IMR-90 (cell line): ENCODE data around the gene ZNF17. TPM values are rescaled to one million over a fixed set of nuclear protein-coding genes. Genes with fewer than 3 reads are reported as not detected.

Source experiments
- ATAC-seq: fragments of 200-7000 bp; cut with Tn5 transposase; 2 replicates; pipeline ENCODE4 v1.9.1; 2020; ENCODE audit warnings: low read depth, mild to moderate bottlenecking, moderate library complexity
- BruUV-seq: library from RNA; stranded (reverse); fragments of 400-500 nt; replicated peaks from 2 replicates; lab custom pipeline; 2021; lab: Mats Ljungman, UMichigan
- CTCF ChIA-PET: fragments of 300-600 bp; formaldehyde crosslinking; extraction: SDS; loops from one replicate; lab custom pipeline; 2021; ENCODE audit warnings: antibody characterized with exemption; lab: Yijun Ruan, JAX
- POLR2A ChIA-PET: fragments of 300-600 bp; sonication (Branson Sonifier 250); formaldehyde crosslinking; loops from one replicate; lab custom pipeline; 2022; ENCODE audit warnings: antibody characterized with exemption; ENCODE audit not compliant: unreplicated experiment; lab: Charles Lee
- DNase-seq: peaks from one replicate; pipeline ENCODE4 v3.0.0; 2013
- H2AFZ ChIP-seq: replicated peaks from 2 replicates; pipeline ENCODE3; 2013; ENCODE audit warnings: low read length, mild to moderate bottlenecking; ENCODE audit not compliant: poor library complexity
- H2AK5ac ChIP-seq: 2 replicates; pipeline ENCODE4 v1.6.1; 2013; ENCODE audit warnings: low read depth, low read length, inconsistent platforms
- H2AK9ac ChIP-seq: replicated peaks from 2 replicates; pipeline ENCODE3; 2013; ENCODE audit warnings: mild to moderate bottlenecking, low read depth, low read length, moderate library complexity; ENCODE audit not compliant: poor library complexity
- H2BK120ac ChIP-seq: 2 replicates; pipeline ENCODE4 v1.6.1; 2013; ENCODE audit warnings: low read depth, low read length, inconsistent platforms
- H2BK15ac ChIP-seq: 3 replicates; pipeline ENCODE4 v1.6.1; 2013; ENCODE audit warnings: low read depth, low read length, inconsistent platforms
- H2BK20ac ChIP-seq: 2 replicates; pipeline ENCODE4 v1.6.1; 2013; ENCODE audit warnings: low read depth, mild to moderate bottlenecking, inconsistent platforms, low read length, moderate library complexity
- H2BK5ac ChIP-seq: 2 replicates; pipeline ENCODE4 v1.6.1; 2013; ENCODE audit warnings: mild to moderate bottlenecking, low read depth, low read length, inconsistent platforms; ENCODE audit not compliant: poor library complexity, severe bottlenecking
- H3K14ac ChIP-seq: replicated peaks from 2 replicates; pipeline ENCODE4 v1.6.1; 2013; ENCODE audit warnings: low read depth, low read length, inconsistent platforms
- H3K18ac ChIP-seq: 2 replicates; pipeline ENCODE4 v1.6.1; 2013; ENCODE audit warnings: low read depth, low read length, control low read depth
- H3K23ac ChIP-seq: 2 replicates; pipeline ENCODE4 v1.6.1; 2013; ENCODE audit warnings: low read depth, low read length, inconsistent platforms
- H3K27ac ChIP-seq: 2 replicates; pipeline ENCODE4 v1.5.1; 2013; ENCODE audit warnings: mild to moderate bottlenecking, control low read depth, low read length; ENCODE audit not compliant: insufficient read depth
- H3K27me3 ChIP-seq: 2 replicates; pipeline ENCODE4 v1.6.1; 2013; ENCODE audit warnings: low read length; ENCODE audit not compliant: control insufficient read depth, insufficient read depth
- H3K36me3 ChIP-seq: 2 replicates; pipeline ENCODE4 v1.6.1; 2013; ENCODE audit warnings: low read length, mixed read lengths; ENCODE audit not compliant: control insufficient read depth, insufficient read depth
- H3K4ac ChIP-seq: 2 replicates; pipeline ENCODE4 v1.6.1; 2013; ENCODE audit warnings: low read depth, low read length, inconsistent platforms
- H3K4me1 ChIP-seq: 2 replicates; pipeline ENCODE4 v1.6.1; 2013; ENCODE audit warnings: low read length, mixed read lengths; ENCODE audit not compliant: control insufficient read depth, insufficient read depth
- H3K4me2 ChIP-seq: 2 replicates; pipeline ENCODE4 v1.6.1; 2013; ENCODE audit warnings: low read depth, mild to moderate bottlenecking, control low read depth, low read length, moderate library complexity
- H3K4me3 ChIP-seq: 2 replicates; pipeline ENCODE4 v1.5.1; 2013; ENCODE audit warnings: low read depth, mild to moderate bottlenecking, control low read depth, low read length, moderate library complexity; ENCODE audit not compliant: insufficient read depth
- H3K56ac ChIP-seq: 2 replicates; pipeline ENCODE4 v1.6.1; 2013; ENCODE audit warnings: low read length, inconsistent platforms; ENCODE audit not compliant: insufficient read depth; ENCODE audit errors: extremely low read depth
- H3K79me1 ChIP-seq, 2 experiments: 2 replicates each; pipeline ENCODE4 v1.6.1; 2013; ENCODE audit warnings: low read length in 2 of 2, inconsistent platforms in 1 of 2, low read depth in 1 of 2
- H3K9ac ChIP-seq: 2 replicates; pipeline ENCODE4 v1.6.1; 2013; ENCODE audit warnings: low read depth, low read length, control low read depth
- H3K9me1 ChIP-seq: 2 replicates; pipeline ENCODE4 v1.6.1; 2013; ENCODE audit warnings: low read length, inconsistent platforms; ENCODE audit not compliant: insufficient read depth
- H3K9me3 ChIP-seq: 2 replicates; pipeline ENCODE4 v1.6.1; 2013; ENCODE audit warnings: low read length; ENCODE audit not compliant: control insufficient read depth, insufficient read depth
- H4K20me1 ChIP-seq: 2 replicates; pipeline ENCODE4 v1.6.1; 2013; ENCODE audit warnings: low read length, inconsistent platforms; ENCODE audit not compliant: insufficient read depth
- H4K5ac ChIP-seq: 2 replicates; pipeline ENCODE4 v1.6.1; 2013; ENCODE audit warnings: mild to moderate bottlenecking, low read depth, low read length, control low read depth
- H4K8ac ChIP-seq, 2 experiments: 2 replicates each; pipeline ENCODE4 v1.6.1; 2013; ENCODE audit warnings: low read depth in 2 of 2, low read length in 2 of 2, control low read depth in 1 of 2, inconsistent platforms in 1 of 2
- H4K91ac ChIP-seq: 2 replicates; pipeline ENCODE4 v1.6.1; 2013; ENCODE audit warnings: low read depth, low read length, inconsistent platforms; ENCODE audit not compliant: insufficient read depth
- BHLHE40 ChIP-seq: fragments of 150-350 bp; IDR thresholded peaks from 2 replicates; pipeline ENCODE4 v1.6.1; 2016; ENCODE audit warnings: mild to moderate bottlenecking, low read depth, low read length
- CEBPB ChIP-seq: IDR thresholded peaks from 2 replicates; pipeline ENCODE4 v1.6.1; 2012; ENCODE audit warnings: low read depth, low read length, improper control_type of control experiment
- MAZ ChIP-seq: IDR thresholded peaks from 2 replicates; pipeline ENCODE4 v1.6.1; 2012; ENCODE audit warnings: low read depth, mild to moderate bottlenecking, low read length, improper control_type of control experiment, moderate library complexity, borderline replicate concordance
- MXI1 ChIP-seq: IDR thresholded peaks from 2 replicates; pipeline ENCODE4 v1.6.1; 2012; ENCODE audit warnings: low read depth, mild to moderate bottlenecking, low read length, moderate library complexity, borderline replicate concordance
- NFE2L2 ChIP-seq: fragments of 150-350 bp; IDR thresholded peaks from 2 replicates; pipeline ENCODE4 v1.6.1; 2016; ENCODE audit warnings: low read depth, mild to moderate bottlenecking, low read length
- RAD21 ChIP-seq: IDR thresholded peaks from 2 replicates; pipeline ENCODE4 v1.6.1; 2012; ENCODE audit warnings: low read length, improper control_type of control experiment
- RCOR1 ChIP-seq: IDR thresholded peaks from 2 replicates; pipeline ENCODE4 v1.6.1; 2012; ENCODE audit warnings: mild to moderate bottlenecking, low read length, improper control_type of control experiment; ENCODE audit not compliant: insufficient replicate concordance
- WGBS, 2 experiments: methylation state at CpG; one replicate each; pipeline versions ENCODE4 v1.1.5 to v1.1.7; 2013; ENCODE audit warnings: missing lambda C conversion rate in 2 of 2; ENCODE audit not compliant: insufficient read length in 1 of 2; ENCODE audit errors: extremely low coverage in 2 of 2; 5-methylcytosine and 5-hydroxymethylcytosine counted together
- dilution Hi-C: fragments of 300-500 bp; cut with HindIII; formaldehyde crosslinking; loops from one replicate; pipeline ENCODE4 v1.14.3; 2018; ENCODE audit warnings: low sequenced_read_pairs; ENCODE audit not compliant: unreplicated experiment
- in situ Hi-C: fragments of 300-500 bp; cut with MboI; formaldehyde crosslinking; loops from 3 replicates; pipeline ENCODE4 v1.14.3; 2019; ENCODE audit warnings: low sequenced_read_pairs, inconsistent platforms, mixed read lengths
- intact Hi-C: fragments of 100-400 bp; cut with micrococcal nuclease; formaldehyde crosslinking; loops from 2 replicates; pipeline ENCODE4 v1.10.0; 2022
- polyA plus RNA-seq, 3 experiments: library from polyadenylated mRNA; depleted of rRNA; stranded (reverse); fragments of >200 nt; gene quantifications; 2 replicates each; pipeline ENCODE4 v1.2.3, GENCODE V29; 2012; ENCODE audit warnings: low replicate concordance in 1 of 3
- total RNA-seq: library from RNA; depleted of rRNA; stranded (reverse); fragments of >200 nt; gene quantifications from 2 replicates; pipeline ENCODE4 v1.2.3, GENCODE V29; 2012
- TF ChIP-seq, protein P1 (sequence below): fragments of 150-350 bp; IDR thresholded peaks from 2 replicates; pipeline ENCODE4 v1.6.1; 2016; ENCODE audit warnings: low read depth, mild to moderate bottlenecking, low read length, moderate library complexity, borderline replicate concordance
- TF ChIP-seq, protein P2 (sequence below): conservative IDR thresholded peaks from 2 replicates; pipeline ENCODE4 v1.5.1; 2012; ENCODE audit warnings: mild to moderate bottlenecking, low read depth, low read length, improper control_type of control experiment

Gene ZNF17
- total and polyA plus RNA-seq, 2 of the 4 experiments (the other 2 are of a cell fraction) = 4.3 to 17.4 TPM

DNA sequence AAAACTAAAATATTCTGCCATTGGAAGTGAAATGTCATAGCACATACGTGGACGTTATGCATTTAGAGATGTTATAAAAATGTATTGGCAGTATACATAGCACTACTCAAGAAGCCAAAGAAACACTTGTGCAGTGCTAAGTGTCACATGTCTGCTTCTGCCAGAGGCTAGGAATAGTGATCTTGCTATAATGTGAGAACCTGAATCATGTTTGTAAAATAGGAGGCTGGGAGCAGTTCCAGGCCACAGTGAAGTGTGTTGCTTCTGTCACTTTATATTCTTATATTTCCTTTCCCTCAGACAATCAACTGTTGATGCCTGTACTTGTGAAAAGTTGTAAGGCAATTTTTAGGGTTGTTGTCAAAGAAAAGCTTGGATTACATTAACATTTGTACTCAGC lies 44.2 kb upstream of the ZNF17 start:
- Histone ChIP-seq H3K4me2 (no peak overlapping the region), H3K23ac (no peak overlapping the region), H4K91ac (no peak overlapping the region), H4K8ac (no peak overlapping the region), H2BK15ac (no peak overlapping the region), H3K14ac (no peak overlapping the region), H4K20me1 (no peaks in the 10 kb centered on the region), H3K9me1 (no peaks in the 10 kb centered on the region; the same call in 1 of the 2 replicates), H3K79me1 (peaks cover 10 to 24% of the 10 kb centered on the region in 2 experiments; a peak in 2 of 4 replicates), H3K4me3 (no peak overlapping the region), H2BK120ac (no peak overlapping the region), H4K5ac (no peak overlapping the region), H3K9ac (no peak overlapping the region), H2AK5ac (no peak overlapping the region), H2AK9ac (no peak overlapping the region), H3K27ac (no peak overlapping the region), H3K36me3 (peaks cover 13% of the 10 kb centered on the region), H2AFZ (no peak overlapping the region), H3K56ac (no peak overlapping the region), H3K9me3 (no peaks in the 10 kb centered on the region), H3K4ac (no peak overlapping the region), H3K18ac (no peak overlapping the region), H3K4me1 (no peaks in the 10 kb centered on the region), H2BK5ac (no peak overlapping the region), H3K27me3 (no peaks in the 10 kb centered on the region), H2BK20ac (no peak overlapping the region)
- intact Hi-C loops (no loop called here), dilution Hi-C loops (no loop called here), in situ Hi-C loops (no loop called here)
- CTCF ChIA-PET = interaction anchor here (1.0 kb wide), 1 partner anchor 23 kb away, joined by 3 read pairs; the partner anchor contains the start of gene ZNF548
- no TSS peak for BruUV-seq
- POLR2A ChIA-PET = no interaction called here
- no peak for DNase-seq
- TF ChIP-seq NFE2L2 (no peak), BHLHE40 (no peak), RCOR1 (no peak), CEBPB (no peak), RAD21 (no peak), MAZ (no peak), MXI1 (no peak)
- TF ChIP-seq, protein P1, sequence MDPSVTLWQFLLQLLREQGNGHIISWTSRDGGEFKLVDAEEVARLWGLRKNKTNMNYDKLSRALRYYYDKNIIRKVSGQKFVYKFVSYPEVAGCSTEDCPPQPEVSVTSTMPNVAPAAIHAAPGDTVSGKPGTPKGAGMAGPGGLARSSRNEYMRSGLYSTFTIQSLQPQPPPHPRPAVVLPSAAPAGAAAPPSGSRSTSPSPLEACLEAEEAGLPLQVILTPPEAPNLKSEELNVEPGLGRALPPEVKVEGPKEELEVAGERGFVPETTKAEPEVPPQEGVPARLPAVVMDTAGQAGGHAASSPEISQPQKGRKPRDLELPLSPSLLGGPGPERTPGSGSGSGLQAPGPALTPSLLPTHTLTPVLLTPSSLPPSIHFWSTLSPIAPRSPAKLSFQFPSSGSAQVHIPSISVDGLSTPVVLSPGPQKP = no peak
- TF ChIP-seq, protein P2, sequence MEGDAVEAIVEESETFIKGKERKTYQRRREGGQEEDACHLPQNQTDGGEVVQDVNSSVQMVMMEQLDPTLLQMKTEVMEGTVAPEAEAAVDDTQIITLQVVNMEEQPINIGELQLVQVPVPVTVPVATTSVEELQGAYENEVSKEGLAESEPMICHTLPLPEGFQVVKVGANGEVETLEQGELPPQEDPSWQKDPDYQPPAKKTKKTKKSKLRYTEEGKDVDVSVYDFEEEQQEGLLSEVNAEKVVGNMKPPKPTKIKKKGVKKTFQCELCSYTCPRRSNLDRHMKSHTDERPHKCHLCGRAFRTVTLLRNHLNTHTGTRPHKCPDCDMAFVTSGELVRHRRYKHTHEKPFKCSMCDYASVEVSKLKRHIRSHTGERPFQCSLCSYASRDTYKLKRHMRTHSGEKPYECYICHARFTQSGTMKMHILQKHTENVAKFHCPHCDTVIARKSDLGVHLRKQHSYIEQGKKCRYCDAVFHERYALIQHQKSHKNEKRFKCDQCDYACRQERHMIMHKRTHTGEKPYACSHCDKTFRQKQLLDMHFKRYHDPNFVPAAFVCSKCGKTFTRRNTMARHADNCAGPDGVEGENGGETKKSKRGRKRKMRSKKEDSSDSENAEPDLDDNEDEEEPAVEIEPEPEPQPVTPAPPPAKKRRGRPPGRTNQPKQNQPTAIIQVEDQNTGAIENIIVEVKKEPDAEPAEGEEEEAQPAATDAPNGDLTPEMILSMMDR = no peak
- no CpG with 5 or more reads among the region's 2 CpGs for WGBS, 2 experiments
- no peak for ATAC-seq
